ENCODE data around the gene HNRNPA0.

GRCh38 chr5:137760294-137760693 lies 6.1 kb upstream of the HNRNPA0 start:
- TF ChIP-seq CTCF (optimal IDR thresholded peaks at IDR 0.05 in 1 of 3, IDR thresholded peaks at IDR 0.05 in 1 of 3, conservative IDR thresholded peaks at IDR 0.05 in 1 of 3; ENCODE audit: extremely low read depth in 1 of 3, insufficient read depth in 2 of 3, low read length in 3 of 3), result no peak
- TF ChIP-seq EZH2 (IDR thresholded peaks at IDR 0.05; ENCODE audit: low read length), result no peak

Measured in keratinocyte (primary cell).